Measurements from ENCODE around the gene LKAAEAR1.

DNA sequence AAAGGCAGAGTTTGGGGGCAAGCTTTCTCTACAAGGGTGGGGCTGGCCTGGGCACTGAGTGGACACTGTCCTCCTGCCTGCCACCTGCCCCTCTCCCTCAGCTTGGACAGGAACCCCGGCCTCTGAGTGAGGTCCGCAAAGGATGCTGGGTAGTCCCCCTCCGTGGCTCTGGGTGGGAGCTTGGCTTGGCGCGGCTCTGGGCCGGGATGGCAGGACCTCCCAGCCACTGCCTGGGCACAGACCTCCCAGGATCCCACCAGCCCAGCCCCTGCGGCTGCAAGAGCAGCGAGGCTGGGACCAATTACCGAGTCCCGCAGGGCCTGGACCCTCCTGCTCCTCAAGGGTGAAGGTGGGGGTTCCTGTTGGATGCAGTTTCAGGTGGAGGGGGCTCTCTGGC is 31.9 kb downstream of the LKAAEAR1 start:
- TF ChIP-seq, protein P1, sequence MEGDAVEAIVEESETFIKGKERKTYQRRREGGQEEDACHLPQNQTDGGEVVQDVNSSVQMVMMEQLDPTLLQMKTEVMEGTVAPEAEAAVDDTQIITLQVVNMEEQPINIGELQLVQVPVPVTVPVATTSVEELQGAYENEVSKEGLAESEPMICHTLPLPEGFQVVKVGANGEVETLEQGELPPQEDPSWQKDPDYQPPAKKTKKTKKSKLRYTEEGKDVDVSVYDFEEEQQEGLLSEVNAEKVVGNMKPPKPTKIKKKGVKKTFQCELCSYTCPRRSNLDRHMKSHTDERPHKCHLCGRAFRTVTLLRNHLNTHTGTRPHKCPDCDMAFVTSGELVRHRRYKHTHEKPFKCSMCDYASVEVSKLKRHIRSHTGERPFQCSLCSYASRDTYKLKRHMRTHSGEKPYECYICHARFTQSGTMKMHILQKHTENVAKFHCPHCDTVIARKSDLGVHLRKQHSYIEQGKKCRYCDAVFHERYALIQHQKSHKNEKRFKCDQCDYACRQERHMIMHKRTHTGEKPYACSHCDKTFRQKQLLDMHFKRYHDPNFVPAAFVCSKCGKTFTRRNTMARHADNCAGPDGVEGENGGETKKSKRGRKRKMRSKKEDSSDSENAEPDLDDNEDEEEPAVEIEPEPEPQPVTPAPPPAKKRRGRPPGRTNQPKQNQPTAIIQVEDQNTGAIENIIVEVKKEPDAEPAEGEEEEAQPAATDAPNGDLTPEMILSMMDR (IDR thresholded peaks at IDR 0.05): no peak
- no peak for TF ChIP-seq POLR2A (IDR thresholded peaks at IDR 0.05)
